Choroid plexus epithelial cell (primary cell): ENCODE results near the gene MLH3.
"Not testable (repeated sequence)": the region's sequence is repeated elsewhere in the genome, so short reads cannot be mapped to it uniquely, and the experiment has no call there.

Experiments
- DNase-seq: peaks from one replicate; pipeline ENCODE4 v3.0.0-alpha.2; 2010; ENCODE audit warnings: low read depth
- H3K4me3 ChIP-seq: 2 replicates; pipeline ENCODE4 v1.5.1; 2011; ENCODE audit warnings: low read depth, mild to moderate bottlenecking, control low read depth, low read length, moderate library complexity
- TF ChIP-seq, protein P1 (sequence below): conservative IDR thresholded peaks from 2 replicates; pipeline ENCODE4 v1.5.1; 2011; ENCODE audit warnings: low read depth, mild to moderate bottlenecking, control low read depth, inconsistent platforms, low read length, moderate library complexity

Gene MLH3

DNA sequence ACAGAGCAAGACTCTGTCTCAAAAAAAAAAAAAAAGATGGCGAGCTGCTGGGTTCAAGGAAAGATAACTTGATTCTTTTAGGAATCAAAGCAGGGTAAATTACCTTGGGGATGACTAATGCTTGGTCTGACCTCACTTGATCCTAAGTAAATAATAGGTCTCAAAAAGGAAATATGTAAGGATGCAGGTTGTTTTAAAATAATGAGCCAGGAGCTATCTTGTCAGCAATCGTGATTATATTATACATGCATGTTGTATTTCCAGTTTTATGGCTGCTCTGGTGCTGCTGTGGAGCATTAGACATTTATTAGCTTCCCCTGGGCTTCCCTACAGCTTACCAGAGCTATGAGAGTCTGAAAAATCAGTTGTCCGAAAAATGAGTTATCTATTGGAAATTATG lies 45.9 kb downstream of the MLH3 start:
- TF ChIP-seq, protein P1, sequence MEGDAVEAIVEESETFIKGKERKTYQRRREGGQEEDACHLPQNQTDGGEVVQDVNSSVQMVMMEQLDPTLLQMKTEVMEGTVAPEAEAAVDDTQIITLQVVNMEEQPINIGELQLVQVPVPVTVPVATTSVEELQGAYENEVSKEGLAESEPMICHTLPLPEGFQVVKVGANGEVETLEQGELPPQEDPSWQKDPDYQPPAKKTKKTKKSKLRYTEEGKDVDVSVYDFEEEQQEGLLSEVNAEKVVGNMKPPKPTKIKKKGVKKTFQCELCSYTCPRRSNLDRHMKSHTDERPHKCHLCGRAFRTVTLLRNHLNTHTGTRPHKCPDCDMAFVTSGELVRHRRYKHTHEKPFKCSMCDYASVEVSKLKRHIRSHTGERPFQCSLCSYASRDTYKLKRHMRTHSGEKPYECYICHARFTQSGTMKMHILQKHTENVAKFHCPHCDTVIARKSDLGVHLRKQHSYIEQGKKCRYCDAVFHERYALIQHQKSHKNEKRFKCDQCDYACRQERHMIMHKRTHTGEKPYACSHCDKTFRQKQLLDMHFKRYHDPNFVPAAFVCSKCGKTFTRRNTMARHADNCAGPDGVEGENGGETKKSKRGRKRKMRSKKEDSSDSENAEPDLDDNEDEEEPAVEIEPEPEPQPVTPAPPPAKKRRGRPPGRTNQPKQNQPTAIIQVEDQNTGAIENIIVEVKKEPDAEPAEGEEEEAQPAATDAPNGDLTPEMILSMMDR: no peak
- no peak overlapping the region for H3K4me3 ChIP-seq
- DNase-seq: no peak

- no peak for DNase-seq
- TF ChIP-seq, protein P1: no peak
- peak overlapping the region; percentile 90 for H3K4me3 ChIP-seq
Measured at GRCh38 chr14:75003250-75004027, 47.8 kb downstream of the MLH3 start.

- H3K4me3 ChIP-seq: peak within 1 kb of the TSS; percentile 90
- peak; percentile 97 for DNase-seq
- TF ChIP-seq, protein P1: no peak
Measured at GRCh38 chr14:75002392-75003249, 48.6 kb downstream of the MLH3 start, which contains the start of gene EIF2B2. Gene EIF2B2 (plus strand): TSS chr14:75002921. CDS start chr14:75002991, 70 bp downstream.

DNA sequence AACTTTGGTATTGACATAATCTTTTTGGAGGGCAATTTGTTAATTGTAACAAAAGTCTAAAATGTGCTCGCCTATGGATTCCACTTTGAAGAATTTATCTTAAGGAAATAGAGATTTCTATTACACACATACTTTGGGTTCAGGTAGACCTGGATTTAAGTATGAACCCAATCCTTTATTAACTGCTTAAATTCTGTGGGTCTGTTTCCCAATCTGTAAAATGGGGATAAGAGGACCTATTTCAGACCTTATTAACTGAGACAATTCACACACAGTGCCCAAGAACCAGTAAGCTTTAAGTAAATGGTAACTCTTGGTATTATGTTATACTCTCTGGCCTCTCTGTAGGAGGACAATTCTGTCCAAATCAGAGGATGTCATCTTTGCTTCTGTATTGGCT lies 49.4 kb downstream of the MLH3 start:
- TF ChIP-seq, protein P1: no peak
- no peak for DNase-seq
- H3K4me3 ChIP-seq: peak overlapping the region; percentile 90

DNA sequence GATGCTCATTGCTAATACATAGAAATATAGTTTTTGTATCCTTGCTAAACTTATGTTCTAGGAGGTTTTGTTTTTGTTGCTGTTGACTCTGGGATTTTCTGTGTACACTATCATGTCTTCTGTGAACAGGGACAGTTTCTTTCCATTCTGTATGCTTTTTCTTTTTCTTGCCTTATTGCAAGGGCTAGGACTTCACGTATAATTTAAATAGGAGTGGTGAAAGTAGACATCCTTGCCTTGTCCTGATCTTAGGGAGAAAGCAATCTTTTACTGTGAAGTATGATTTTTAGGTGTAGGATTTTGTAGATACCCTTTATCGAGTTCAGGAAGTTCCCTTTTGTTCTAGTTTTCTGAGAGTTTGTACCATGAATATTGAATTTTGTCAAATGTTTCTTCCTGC lies 50.0 kb downstream of the MLH3 start:
- H3K4me3 ChIP-seq: no peak overlapping the region
- no peak for DNase-seq
- TF ChIP-seq, protein P1: no peak

DNA sequence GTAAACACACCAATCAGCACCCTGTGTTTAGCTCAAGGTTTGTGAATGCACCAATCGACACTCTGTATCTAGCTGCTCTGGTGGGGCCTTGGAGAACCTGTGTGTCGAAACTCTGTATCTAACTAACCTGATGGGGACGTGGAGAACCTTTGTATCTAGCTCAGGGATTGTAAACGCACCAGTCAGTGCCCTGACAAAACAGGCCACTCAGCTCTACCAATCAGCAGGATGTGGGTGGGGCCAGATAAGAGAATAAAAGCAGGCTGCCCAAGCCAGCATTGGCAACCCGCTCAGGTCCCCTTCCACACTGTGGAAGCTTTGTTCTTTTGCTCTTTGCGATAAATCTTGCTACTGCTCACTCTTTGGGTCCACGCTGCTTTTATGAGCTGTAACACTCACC lies 55.5 kb downstream of the MLH3 start:
- DNase-seq, H3K4me3 ChIP-seq: not testable (repeated sequence)

- DNase-seq, H3K4me3 ChIP-seq: not testable (repeated sequence)
Measured at GRCh38 chr14:74994182-74994581, 57.1 kb downstream of the MLH3 start.

- H3K4me3 ChIP-seq: no peak overlapping the region
- no peak for DNase-seq
- TF ChIP-seq, protein P1: no peak
Measured at GRCh38 chr14:74988993-74989392, 62.3 kb downstream of the MLH3 start.
